OCI-LY1 (cell line): ENCODE measurements around the gene FBXL14.

Source experiments
- H2AFZ ChIP-seq: fragments of 200-600 bp; sonication (generic), shearing (Covaris generic); 2 replicates; pipeline ENCODE4 v1.6.0; 2014; ENCODE audit warnings: antibody characterized with exemption, mild to moderate bottlenecking, low read length
- H3F3A ChIP-seq: fragments of 200-600 bp; sonication (generic), shearing (Covaris generic); 2 replicates; pipeline ENCODE4 v1.6.0; 2014; ENCODE audit warnings: mild to moderate bottlenecking, antibody characterized with exemption, low read length, moderate library complexity; ENCODE audit not compliant: insufficient read depth
- H3K27ac ChIP-seq: fragments of 200-600 bp; sonication (generic); 2 replicates; pipeline ENCODE4 v1.5.1; 2014; ENCODE audit warnings: low read length, mixed run types, mild to moderate bottlenecking, low read depth; ENCODE audit not compliant: poor library complexity, severe bottlenecking
- H3K27me3 ChIP-seq: fragments of 200-600 bp; sonication (generic); 2 replicates; pipeline ENCODE4 v1.6.0; 2014; ENCODE audit warnings: antibody characterized with exemption, mild to moderate bottlenecking, low read length, moderate library complexity; ENCODE audit not compliant: insufficient read depth
- H3K36me3 ChIP-seq: fragments of 200-600 bp; sonication (generic); 2 replicates; pipeline ENCODE4 v1.6.1; 2014; ENCODE audit warnings: mild to moderate bottlenecking, antibody characterized with exemption, low read length, moderate library complexity, mixed read lengths; ENCODE audit not compliant: insufficient read depth
- H3K4me1 ChIP-seq: fragments of 200-600 bp; sonication (generic); 2 replicates; pipeline ENCODE4 v1.5.1; 2014; ENCODE audit warnings: mild to moderate bottlenecking, low read length, moderate library complexity; ENCODE audit not compliant: insufficient read depth, severe bottlenecking
- H3K4me2 ChIP-seq: fragments of 200-600 bp; sonication (generic), shearing (Covaris generic); 2 replicates; pipeline ENCODE4 v1.6.1; 2014; ENCODE audit warnings: low read length
- H3K4me3 ChIP-seq: fragments of 200-600 bp; sonication (generic); 2 replicates; pipeline ENCODE4 v1.5.1; 2014; ENCODE audit warnings: low read length, low read depth, mild to moderate bottlenecking, mixed read lengths; ENCODE audit not compliant: poor library complexity, severe bottlenecking
- H3K79me2 ChIP-seq: fragments of 200-600 bp; shearing (Covaris generic); 2 replicates; pipeline ENCODE4 v1.6.1; 2016; ENCODE audit warnings: mixed run types, low read length, mixed read lengths; ENCODE audit not compliant: insufficient read depth
- H3K9ac ChIP-seq: fragments of 200-600 bp; sonication (generic), shearing (Covaris generic); 2 replicates; pipeline ENCODE4 v1.6.1; 2014; ENCODE audit warnings: mild to moderate bottlenecking, low read length, mixed read lengths
- H3K9me2 ChIP-seq: fragments of 200-600 bp; sonication (generic), shearing (Covaris generic); 2 replicates; pipeline ENCODE4 v1.6.1; 2014; ENCODE audit warnings: low read depth, mild to moderate bottlenecking, low read length, mixed read lengths
- H3K9me3 ChIP-seq: fragments of 200-600 bp; shearing (Covaris generic); 2 replicates; pipeline ENCODE4 v1.6.1; 2014; ENCODE audit warnings: low read length, mixed read lengths
- H4K20me1 ChIP-seq: fragments of 200-600 bp; sonication (generic), shearing (Covaris generic); 2 replicates; pipeline ENCODE4 v1.6.0; 2016; ENCODE audit warnings: mild to moderate bottlenecking, low read length; ENCODE audit not compliant: insufficient read depth
- EZH2 ChIP-seq: fragments of 200-600 bp; sonication (generic), shearing (Covaris generic); IDR thresholded peaks from 2 replicates; pipeline ENCODE4 v1.8.0; 2017; ENCODE audit warnings: borderline replicate concordance, mixed run types, mild to moderate bottlenecking, antibody characterized with exemption, low read length, moderate library complexity, mixed read lengths
- TF ChIP-seq, protein P1 (sequence below): fragments of 200-600 bp; sonication (generic), shearing (Covaris generic); IDR thresholded peaks from 2 replicates; pipeline ENCODE4 v1.5.1; 2017; ENCODE audit warnings: mild to moderate bottlenecking, antibody characterized with exemption, low read length, moderate library complexity, mixed read lengths

The FBXL14 gene

DNA sequence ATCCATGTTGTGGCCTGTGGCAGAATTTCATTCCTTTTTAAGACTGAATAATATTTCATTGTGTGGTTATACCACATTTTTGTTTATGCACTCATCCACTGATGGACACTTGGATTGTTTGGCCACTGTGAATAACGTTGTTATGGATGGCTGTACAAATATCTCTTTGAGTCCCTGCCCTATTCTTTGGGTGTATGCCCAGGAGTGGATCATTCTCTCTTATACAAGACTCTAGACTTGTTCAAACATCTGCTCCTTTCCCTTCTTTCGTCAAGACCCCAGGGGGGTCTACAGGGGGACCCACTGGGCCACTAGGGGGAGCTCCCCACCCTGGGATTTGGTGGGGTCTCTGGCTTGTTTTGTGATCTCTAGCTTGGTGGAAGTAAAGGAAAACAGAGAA lies 77.4 kb downstream of the FBXL14 start:
- H3K4me1 ChIP-seq, result no peaks in the 10 kb centered on the region
- H3K79me2 ChIP-seq, result no peaks in the 10 kb centered on the region

More for the DNA sequence above, 77.4 kb downstream of the FBXL14 start:
- Histone ChIP-seq H3K36me3 (no peaks in the 10 kb centered on the region), H3K4me3 (no peak overlapping the region), H2AFZ (no peak overlapping the region), H3K27me3 (no peaks in the 10 kb centered on the region), H3F3A (no peaks in the 10 kb centered on the region), H3K9me2 (no peaks in the 10 kb centered on the region), H3K9me3 (peaks cover 7% of the 10 kb centered on the region), H3K4me2 (no peak overlapping the region), H4K20me1 (no peaks in the 10 kb centered on the region), H3K27ac (no peak overlapping the region), H3K9ac (no peak overlapping the region)
- TF ChIP-seq, protein P1, sequence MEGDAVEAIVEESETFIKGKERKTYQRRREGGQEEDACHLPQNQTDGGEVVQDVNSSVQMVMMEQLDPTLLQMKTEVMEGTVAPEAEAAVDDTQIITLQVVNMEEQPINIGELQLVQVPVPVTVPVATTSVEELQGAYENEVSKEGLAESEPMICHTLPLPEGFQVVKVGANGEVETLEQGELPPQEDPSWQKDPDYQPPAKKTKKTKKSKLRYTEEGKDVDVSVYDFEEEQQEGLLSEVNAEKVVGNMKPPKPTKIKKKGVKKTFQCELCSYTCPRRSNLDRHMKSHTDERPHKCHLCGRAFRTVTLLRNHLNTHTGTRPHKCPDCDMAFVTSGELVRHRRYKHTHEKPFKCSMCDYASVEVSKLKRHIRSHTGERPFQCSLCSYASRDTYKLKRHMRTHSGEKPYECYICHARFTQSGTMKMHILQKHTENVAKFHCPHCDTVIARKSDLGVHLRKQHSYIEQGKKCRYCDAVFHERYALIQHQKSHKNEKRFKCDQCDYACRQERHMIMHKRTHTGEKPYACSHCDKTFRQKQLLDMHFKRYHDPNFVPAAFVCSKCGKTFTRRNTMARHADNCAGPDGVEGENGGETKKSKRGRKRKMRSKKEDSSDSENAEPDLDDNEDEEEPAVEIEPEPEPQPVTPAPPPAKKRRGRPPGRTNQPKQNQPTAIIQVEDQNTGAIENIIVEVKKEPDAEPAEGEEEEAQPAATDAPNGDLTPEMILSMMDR, result peak; percentile 100
- TF ChIP-seq EZH2, result no peak
